ENCODE results near the gene TXNRD2. TPM values are rescaled to one million over a fixed set of nuclear protein-coding genes. Genes with fewer than 3 reads are reported as not detected.
"Not testable (repeated sequence)": the region's sequence is repeated elsewhere in the genome, so short reads cannot be mapped to it uniquely, and the experiment has no call there.

TXNRD2 gene
- total RNA-seq, 2 experiments from 2014 or later, result 24.9 to 29.2 TPM

GRCh38 chr22:19913337-19913936, 28.2 kb downstream of the TXNRD2 start:
- ChIA-PET CTCF (interaction anchor here (4.8 kb wide), 1 partner anchor 182 kb away, joined by 88 read pairs; no protein-coding TSS in a partner anchor), POLR2A (no interaction called here)

GRCh38 chr22:19912271-19912999, 29.2 kb downstream of the TXNRD2 start:
- POLR2A ChIA-PET, result no interaction called here
- CTCF ChIA-PET, result interaction anchor here (0.5 to 4.8 kb wide), 4 partner anchors 9 to 317 kb away, joined by 3 to 88 read pairs (median 3); no protein-coding TSS in a partner anchor

GRCh38 chr22:19911540-19912270, 29.9 kb downstream of the TXNRD2 start:
- ChIA-PET CTCF (interaction anchor here (0.5 to 4.8 kb wide), 5 partner anchors 9 to 316 kb away, joined by 3 to 88 read pairs (median 3); no protein-coding TSS in a partner anchor), POLR2A (no interaction called here)

- ChIA-PET CTCF (interaction anchor here (0.6 to 4.8 kb wide), 21 partner anchors 9 to 453 kb away, joined by 3 to 88 read pairs (median 4); partner anchors contain the start of genes COMT and TXNRD2), POLR2A (interaction anchor here (0.6 to 0.7 kb wide), 2 partner anchors 25 to 56 kb away, joined by 3 read pairs; no protein-coding TSS in a partner anchor)
These were observed 31.4 kb downstream of the TXNRD2 start for GRCh38 chr22:19910180-19910744.

- ChIA-PET POLR2A (interaction anchor here (0.6 to 0.7 kb wide), 2 partner anchors 25 to 56 kb away, joined by 3 read pairs; no protein-coding TSS in a partner anchor), CTCF (interaction anchor here (0.6 to 4.8 kb wide), 20 partner anchors 8 to 230 kb away, joined by 3 to 88 read pairs (median 4); partner anchors contain the start of genes COMT and TXNRD2)
These were observed 32.1 kb downstream of the TXNRD2 start for GRCh38 chr22:19909350-19910179.

- CTCF ChIA-PET, POLR2A ChIA-PET: not testable (repeated sequence)
These were observed 33.7 kb downstream of the TXNRD2 start for GRCh38 chr22:19907902-19908301.

- POLR2A ChIA-PET, CTCF ChIA-PET: not testable (repeated sequence)
These were observed 34.8 kb downstream of the TXNRD2 start for GRCh38 chr22:19906864-19907263.

- ChIA-PET POLR2A (no interaction called here), CTCF (interaction anchor here (2.5 kb wide), 1 partner anchor 174 kb away, joined by 13 read pairs; no protein-coding TSS in a partner anchor)
These were observed 36.0 kb downstream of the TXNRD2 start for GRCh38 chr22:19905347-19906276.

GRCh38 chr22:19904935-19905334, 36.7 kb downstream of the TXNRD2 start:
- ChIA-PET CTCF (interaction anchor here (2.5 kb wide), 1 partner anchor 173 kb away, joined by 13 read pairs; no protein-coding TSS in a partner anchor), POLR2A (no interaction called here)

GRCh38 chr22:19904174-19904856, 37.3 kb downstream of the TXNRD2 start:
- ChIA-PET POLR2A (no interaction called here), CTCF (interaction anchor here (0.9 to 2.5 kb wide), 2 partner anchors 173 to 174 kb away, joined by 3 to 13 read pairs; no protein-coding TSS in a partner anchor)

GRCh38 chr22:19903513-19903912, 38.1 kb downstream of the TXNRD2 start:
- ChIA-PET CTCF (interaction anchor here (0.9 kb wide), 2 partner anchors 8 to 173 kb away, joined by 3 read pairs; no protein-coding TSS in a partner anchor), POLR2A (no interaction called here)

GRCh38 chr22:19903031-19903430, 38.6 kb downstream of the TXNRD2 start:
- POLR2A ChIA-PET, result no interaction called here
- CTCF ChIA-PET, result interaction anchor here (0.9 kb wide), 2 partner anchors 9 to 172 kb away, joined by 3 read pairs; no protein-coding TSS in a partner anchor

GRCh38 chr22:19902245-19902715, 39.3 kb downstream of the TXNRD2 start:
- CTCF ChIA-PET, result no interaction called here
- POLR2A ChIA-PET, result no interaction called here

GRCh38 chr22:19901577-19902244, 39.9 kb downstream of the TXNRD2 start:
- POLR2A ChIA-PET, result no interaction called here
- CTCF ChIA-PET, result interaction anchor here (0.9 to 1.4 kb wide), 2 partner anchors 8 to 171 kb away, joined by 4 to 6 read pairs; no protein-coding TSS in a partner anchor

- CTCF ChIA-PET, result interaction anchor here (0.9 to 1.4 kb wide), 3 partner anchors 9 to 170 kb away, joined by 3 to 6 read pairs (median 4); partner anchors contain the start of genes COMT and TXNRD2
- POLR2A ChIA-PET, result no interaction called here
These were observed 40.7 kb downstream of the TXNRD2 start for GRCh38 chr22:19900707-19901436.
